ENCODE measurements around the gene TMEM270. TPM values are rescaled to one million over a fixed set of nuclear protein-coding genes. Genes with fewer than 3 reads are reported as not detected.

The TMEM270 gene, protein sequence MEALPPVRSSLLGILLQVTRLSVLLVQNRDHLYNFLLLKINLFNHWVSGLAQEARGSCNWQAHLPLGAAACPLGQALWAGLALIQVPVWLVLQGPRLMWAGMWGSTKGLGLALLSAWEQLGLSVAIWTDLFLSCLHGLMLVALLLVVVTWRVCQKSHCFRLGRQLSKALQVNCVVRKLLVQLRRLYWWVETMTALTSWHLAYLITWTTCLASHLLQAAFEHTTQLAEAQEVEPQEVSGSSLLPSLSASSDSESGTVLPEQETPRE
- not detected in 2 replicates for total RNA-seq

GRCh38 chr7:73860859-73861258 lies at the start of gene TMEM270:
Gene TMEM270, plus strand, starts transcription at chr7:73861159. Its CDS starts 36 bp downstream, at chr7:73861195.

DNA sequence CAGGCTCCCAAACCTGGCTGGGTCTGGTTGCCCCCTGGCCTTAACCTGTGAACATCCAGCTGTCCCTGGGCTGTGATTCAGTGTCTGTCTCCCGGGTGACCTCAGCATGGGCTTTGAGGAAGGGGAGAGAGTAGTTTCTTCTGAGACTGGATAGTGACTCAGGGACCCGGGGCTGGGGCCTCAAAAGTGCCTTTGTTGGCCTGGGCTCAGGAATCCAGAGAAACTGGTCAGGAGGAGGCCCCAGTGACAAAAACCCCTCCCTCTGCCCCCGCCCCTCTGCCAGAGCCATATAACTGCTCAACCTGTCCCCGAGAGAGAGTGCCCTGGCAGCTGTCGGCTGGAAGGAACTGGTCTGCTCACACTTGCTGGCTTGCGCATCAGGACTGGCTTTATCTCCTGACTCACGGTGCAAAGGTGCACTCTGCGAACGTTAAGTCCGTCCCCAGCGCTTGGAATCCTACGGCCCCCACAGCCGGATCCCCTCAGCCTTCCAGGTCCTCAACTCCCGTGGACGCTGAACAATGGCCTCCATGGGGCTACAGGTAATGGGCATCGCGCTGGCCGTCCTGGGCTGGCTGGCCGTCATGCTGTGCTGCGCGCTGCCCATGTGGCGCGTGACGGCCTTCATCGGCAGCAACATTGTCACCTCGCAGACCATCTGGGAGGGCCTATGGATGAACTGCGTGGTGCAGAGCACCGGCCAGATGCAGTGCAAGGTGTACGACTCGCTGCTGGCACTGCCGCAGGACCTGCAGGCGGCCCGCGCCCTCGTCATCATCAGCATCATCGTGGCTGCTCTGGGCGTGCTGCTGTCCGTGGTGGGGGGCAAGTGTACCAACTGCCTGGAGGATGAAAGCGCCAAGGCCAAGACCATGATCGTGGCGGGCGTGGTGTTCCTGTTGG lies 30.0 kb upstream of the TMEM270 start, which contains the start of gene CLDN4:
Gene CLDN4, plus strand, starts transcription at position 316 of the 903 bp plus-strand sequence. Its CDS starts 206 bp downstream, at position 522.

GRCh38 chr7:73842067-73842976 lies 18.6 kb upstream of the TMEM270 start, which contains the start of gene METTL27:
Gene METTL27, minus strand, starts transcription at chr7:73842516. Its CDS starts 376 bp downstream, at chr7:73842140.

Other genes with a start within 250 kb of the TMEM270 start
- not detected in 2 replicates for gene MLXIPL, start 236.6 kb upstream of the TMEM270 start, total RNA-seq
- gene VPS37D, start 193.3 kb upstream of the TMEM270 start, total RNA-seq, result 3.0 and 5.9 TPM in 2 replicates
- 2.3 and 2.4 TPM in 2 replicates for gene DNAJC30, start 177.7 kb upstream of the TMEM270 start, total RNA-seq
- 40.6 and 54.0 TPM in 2 replicates for gene BUD23, start 177.6 kb upstream of the TMEM270 start, total RNA-seq
- 13.1 and 49.6 TPM in 2 replicates for gene STX1A, start 141.5 kb upstream of the TMEM270 start, total RNA-seq
- gene ABHD11, start 122.4 kb upstream of the TMEM270 start, total RNA-seq, result 4.5 and 6.6 TPM in 2 replicates
- gene CLDN3, start 90.9 kb upstream of the TMEM270 start, total RNA-seq, result not detected in 2 replicates
- 0.89 and 7.7 TPM in 2 replicates for gene CLDN4, start 30.2 kb upstream of the TMEM270 start, total RNA-seq
- 5.0 and 9.6 TPM in 2 replicates for gene METTL27, start 18.6 kb upstream of the TMEM270 start, total RNA-seq
- gene ELN, start 167.0 kb downstream of the TMEM270 start, total RNA-seq, result 0.09 and 0.59 TPM in 2 replicates
- 133 and 148 TPM in 2 replicates for gene LIMK1, start 222.6 kb downstream of the TMEM270 start, total RNA-seq